Smooth muscle cell of the umbilical artery (primary cell): ENCODE data around the gene GPR32. TPM values are rescaled to one million over a fixed set of nuclear protein-coding genes. Genes with fewer than 3 reads are reported as not detected.

Source experiments
- total RNA-seq: library from RNA; depleted of rRNA; stranded (reverse); fragments of >200 nt; gene quantifications from 2 replicates; pipeline ENCODE4 v1.2.3, GENCODE V29; 2014

The GPR32 gene
- total RNA-seq: not detected in 2 replicates

DNA sequence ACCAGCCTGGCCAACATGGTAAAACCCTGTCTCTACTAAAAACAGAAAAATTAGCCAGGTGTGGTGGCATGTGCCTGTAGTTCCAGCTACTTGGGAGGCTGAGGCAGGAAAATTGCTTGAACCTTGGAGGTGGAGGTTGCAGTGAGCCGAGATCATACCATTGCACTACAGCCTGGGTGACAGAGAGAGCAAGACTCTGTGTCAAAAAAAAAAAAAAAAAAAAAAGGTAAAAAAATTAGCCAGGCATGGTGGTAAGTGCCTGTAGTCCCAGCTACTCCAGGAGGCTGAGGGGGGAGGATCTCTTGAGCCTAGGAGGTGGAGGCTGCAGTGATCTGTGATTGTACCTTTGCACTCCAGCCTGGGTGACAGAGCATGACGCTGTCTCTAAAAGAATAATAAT is at the start of gene GPR32:
TSS of gene GPR32 (plus strand) at position 301 of the 400 bp plus-strand sequence. CDS start 137 bp downstream, outside the sequence.

DNA sequence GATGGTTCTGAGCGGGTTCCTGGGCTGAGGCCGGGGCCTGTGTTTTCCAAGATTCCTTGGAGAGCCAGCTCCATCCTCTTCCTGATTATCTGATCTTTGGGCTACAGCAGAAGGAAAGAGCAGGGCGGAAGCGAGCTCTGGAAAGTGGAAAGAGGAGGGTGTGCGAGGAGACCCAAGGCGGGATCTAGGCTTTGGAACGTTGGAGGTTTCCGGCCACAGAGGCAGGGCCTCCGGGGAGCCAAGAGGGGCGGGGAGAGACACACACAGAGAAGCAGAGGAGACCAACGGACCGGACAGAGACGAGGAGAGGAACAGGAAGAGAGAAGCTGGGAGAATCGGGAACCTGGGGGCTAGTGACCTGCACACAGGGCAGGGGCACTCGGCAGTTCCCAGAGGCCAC is 47.2 kb upstream of the GPR32 start, which contains the start of gene CLEC11A:
TSS of gene CLEC11A (plus strand) at position 296 of the 400 bp plus-strand sequence. CDS start 162 bp downstream, outside the sequence.

DNA sequence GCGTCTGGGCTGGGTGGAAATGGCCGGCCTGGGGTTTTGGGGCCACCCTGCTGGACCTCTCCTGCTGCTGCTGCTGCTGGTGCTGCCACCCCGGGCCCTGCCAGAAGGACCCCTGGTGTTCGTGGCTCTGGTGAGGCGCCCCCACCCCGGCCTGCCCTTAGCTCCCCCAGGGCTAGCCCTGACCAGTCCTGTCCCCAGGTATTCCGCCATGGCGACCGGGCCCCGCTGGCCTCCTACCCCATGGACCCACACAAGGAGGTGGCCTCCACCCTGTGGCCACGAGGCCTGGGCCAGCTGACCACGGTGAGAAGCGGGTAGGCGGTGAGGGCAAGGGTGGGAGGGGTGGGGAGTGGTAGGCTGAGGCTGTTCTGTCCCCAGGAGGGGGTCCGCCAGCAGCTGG is 20.1 kb downstream of the GPR32 start, which contains the start of gene ACP4:
TSS of gene ACP4 (plus strand) at position 20 of the 400 bp plus-strand sequence. CDS start at position 20, 0 bp downstream.

Other genes starting within 250 kb of the GPR32 start
- gene LRRC4B, start 202.0 kb upstream of the GPR32 start, total RNA-seq: 0.18 and 0.30 TPM in 2 replicates
- 0.14 and 0.59 TPM in 2 replicates for gene SYT3, start 130.6 kb upstream of the GPR32 start, total RNA-seq
- gene C19orf81, start 121.0 kb upstream of the GPR32 start, total RNA-seq: not detected in 2 replicates
- gene SHANK1, start 50.7 kb upstream of the GPR32 start, total RNA-seq: 6.8 and 11.0 TPM in 2 replicates
- 56.1 and 68.0 TPM in 2 replicates for gene CLEC11A, start 47.1 kb upstream of the GPR32 start, total RNA-seq
- not detected in 2 replicates for gene ACP4, start 20.0 kb downstream of the GPR32 start, total RNA-seq
- gene KLK1, start 53.3 kb downstream of the GPR32 start, total RNA-seq: not detected in 2 replicates
- gene KLK15, start 63.1 kb downstream of the GPR32 start, total RNA-seq: not detected in 2 replicates
- gene KLK3, start 84.5 kb downstream of the GPR32 start, total RNA-seq: not detected in 2 replicates
- gene KLK2, start 103.0 kb downstream of the GPR32 start, total RNA-seq: not detected in 2 replicates
- not detected in 2 replicates for gene KLK4, start 140.9 kb downstream of the GPR32 start, total RNA-seq
- gene KLK5, start 182.6 kb downstream of the GPR32 start, total RNA-seq: not detected in 2 replicates
- gene KLK6, start 199.1 kb downstream of the GPR32 start, total RNA-seq: not detected in 2 replicates
- gene KLK7, start 213.5 kb downstream of the GPR32 start, total RNA-seq: not detected in 2 replicates
- not detected in 2 replicates for gene KLK8, start 231.1 kb downstream of the GPR32 start, total RNA-seq
- not detected in 2 replicates for gene KLK10, start 249.2 kb downstream of the GPR32 start, total RNA-seq